GM12891 (cell line): ENCODE measurements around the gene MTERF2.

ENCODE experiments used
- DNase-seq: peaks from one replicate; pipeline ENCODE4 v3.0.0; 2011; ENCODE audit warnings: low spot score; ENCODE audit not compliant: insufficient read length
- FAIRE-seq: peaks from 2 replicates; lab custom pipeline; 2011; peaks lifted over from hg19 to GRCh38; lab: Jason Lieb, UNC
- POU2F2 ChIP-seq: IDR thresholded peaks from 2 replicates; pipeline ENCODE4 v1.6.1; 2011; ENCODE audit warnings: low read depth, mild to moderate bottlenecking, control low read depth, low read length, moderate library complexity
- SPI1 ChIP-seq: IDR thresholded peaks from 2 replicates; pipeline ENCODE4 v1.6.1; 2011; ENCODE audit warnings: low read depth, low read length, control low read depth

The MTERF2 gene

GRCh38 chr12:106934277-106934676 is 52.7 kb downstream of the MTERF2 start:
- DNase-seq, result no peak
- TF ChIP-seq SPI1 (no peak), POU2F2 (no peak)
- FAIRE-seq, result no peak
